HuH-7 (cell line): Measurements from ENCODE around the gene MAEA.
"Not testable (repeated sequence)": the region's sequence is repeated elsewhere in the genome, so short reads cannot be mapped to it uniquely, and the experiment has no call there.

Experiments
- DNase-seq: peaks from one replicate; pipeline ENCODE4 v3.0.0; 2011; ENCODE audit warnings: low spot score

The MAEA gene

DNA sequence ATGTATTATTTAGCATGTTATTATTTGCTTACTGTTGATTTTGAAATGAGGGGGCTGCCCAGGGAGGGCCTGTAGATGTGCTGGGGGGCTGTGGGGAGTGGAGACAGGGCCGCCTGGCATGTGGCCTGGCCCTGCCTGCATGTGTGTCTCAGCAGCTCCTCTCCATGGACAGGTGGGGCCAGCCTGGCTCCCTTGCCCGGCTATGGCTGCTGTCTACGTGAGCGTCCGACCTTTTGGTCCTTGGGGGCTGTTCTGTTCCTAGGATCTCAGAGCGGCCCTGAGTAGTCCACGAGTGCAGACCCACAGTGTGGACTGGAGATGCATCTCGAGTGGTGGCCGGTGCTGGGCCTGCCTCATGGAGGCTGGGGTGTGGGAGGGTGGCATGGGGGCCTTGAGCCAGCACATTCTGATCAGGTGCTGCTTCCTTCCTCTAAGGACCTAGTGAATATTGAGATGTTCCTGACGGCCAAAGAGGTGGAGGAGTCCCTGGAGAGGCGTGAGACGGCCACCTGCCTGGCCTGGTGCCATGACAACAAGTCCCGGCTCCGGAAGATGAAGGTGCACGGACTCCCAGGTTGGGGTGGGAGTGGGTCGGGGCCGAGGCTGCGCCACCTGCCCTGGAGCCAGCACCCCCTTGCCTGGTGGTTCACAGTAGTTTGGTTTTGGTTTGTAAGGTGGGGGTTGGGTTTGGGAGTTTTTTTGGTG lies 32.4 kb downstream of the MAEA start:
- DNase-seq = no peak

DNA sequence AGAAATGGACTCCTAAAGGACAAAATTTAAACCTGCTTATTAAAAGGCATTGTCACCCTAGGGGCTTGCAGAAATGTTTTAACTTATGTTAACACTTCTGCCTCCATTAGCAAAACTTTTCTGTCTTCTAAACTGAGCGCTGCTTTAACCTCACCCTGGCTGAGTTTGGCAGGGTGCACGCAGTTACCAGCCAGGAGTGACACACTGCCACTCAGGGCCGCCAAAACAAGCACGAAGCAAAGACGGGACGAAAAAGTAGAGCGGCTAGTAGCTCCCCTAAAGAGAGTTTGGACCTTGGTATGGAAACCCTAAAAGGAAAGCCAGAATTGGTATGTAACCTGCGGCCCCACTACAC lies 33.6 kb downstream of the MAEA start:
- no peak for DNase-seq

DNA sequence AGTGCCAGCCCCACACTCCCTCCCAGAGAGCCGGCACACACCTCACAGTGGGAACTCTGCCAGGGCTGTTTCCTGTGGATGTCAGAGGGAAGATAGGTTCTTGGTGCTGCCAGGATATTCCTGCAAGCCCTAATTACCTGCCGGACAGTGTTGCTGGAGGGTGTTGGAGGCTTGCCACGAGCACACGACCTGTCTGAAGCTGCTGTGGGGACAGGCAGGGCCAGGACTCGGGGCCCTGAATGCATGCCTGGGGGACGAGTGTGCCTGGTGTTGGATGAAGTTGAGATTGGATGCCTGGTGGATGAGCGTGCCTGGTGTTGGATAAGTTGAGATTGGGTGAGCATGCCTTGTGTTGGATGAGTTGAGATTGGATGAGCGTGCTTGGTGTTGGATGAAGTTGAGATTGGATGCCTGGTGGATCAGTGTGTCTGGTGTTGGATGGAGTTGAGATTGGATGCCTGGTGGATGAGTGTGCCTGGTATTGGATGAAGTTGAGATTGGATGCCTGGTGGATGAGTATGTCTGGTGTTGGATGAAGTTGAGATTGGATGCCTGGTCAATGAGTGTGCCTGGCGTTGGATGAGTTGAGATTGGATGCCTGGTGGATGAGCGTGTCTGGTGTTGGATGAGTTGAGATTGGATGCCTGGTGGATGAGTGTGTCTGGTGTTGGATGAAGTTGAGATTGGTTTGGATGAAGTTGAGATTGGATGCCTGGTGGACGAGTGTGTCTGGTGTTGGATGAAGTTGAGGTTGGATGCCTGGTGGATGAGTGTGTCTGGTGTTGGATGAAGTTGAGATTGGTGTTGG lies 34.1 kb downstream of the MAEA start:
- no peak for DNase-seq

DNA sequence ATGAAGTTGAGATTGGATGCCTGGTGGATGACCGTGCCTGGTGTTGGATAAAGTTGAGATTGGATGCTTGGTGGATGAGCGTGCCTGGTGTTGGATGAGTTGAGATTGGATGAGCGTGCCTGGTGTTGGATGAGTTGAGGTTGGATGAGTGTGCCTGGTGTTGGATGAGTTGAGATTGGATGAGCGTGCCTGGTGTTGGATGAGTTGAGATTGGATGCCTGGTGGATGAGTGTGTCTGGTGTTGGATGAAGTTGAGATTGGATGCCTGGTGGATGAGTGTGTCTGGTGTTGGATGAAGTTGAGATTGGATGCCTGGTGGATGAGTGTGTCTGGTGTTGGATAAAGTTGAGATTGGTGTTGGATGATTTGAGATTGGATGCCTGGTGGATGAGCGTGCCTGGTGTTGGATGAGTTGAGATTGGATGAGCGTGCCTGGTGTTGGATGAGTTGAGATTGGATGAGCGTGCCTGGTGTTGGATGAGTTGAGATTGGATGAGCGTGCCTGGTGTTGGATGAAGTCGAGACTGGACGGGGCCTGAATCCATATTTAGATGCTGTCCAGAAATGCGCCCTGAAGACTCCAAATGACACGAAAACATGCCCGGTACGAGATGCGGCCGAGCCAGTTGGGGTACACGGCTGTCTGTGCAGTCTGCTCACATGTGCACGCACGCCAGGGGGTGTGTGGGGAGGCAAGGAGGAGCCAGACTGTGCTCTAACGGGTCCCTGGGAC lies 34.9 kb downstream of the MAEA start:
- not testable (repeated sequence) for DNase-seq

DNA sequence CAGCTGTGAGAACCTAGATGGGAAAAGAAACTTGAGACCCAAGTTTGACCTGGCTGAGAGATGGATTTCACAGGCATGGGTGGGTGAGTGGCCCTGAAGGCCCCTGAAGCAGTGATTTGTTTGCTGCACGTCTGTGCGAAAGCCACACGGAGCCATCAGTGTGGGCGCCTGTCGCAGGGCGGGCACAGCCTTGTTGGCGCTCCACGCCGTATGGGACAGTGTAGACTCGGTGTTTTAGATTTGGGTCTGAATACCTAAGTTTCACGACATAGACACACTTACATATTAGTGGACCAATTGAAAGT lies 35.4 kb downstream of the MAEA start:
- no peak for DNase-seq

DNA sequence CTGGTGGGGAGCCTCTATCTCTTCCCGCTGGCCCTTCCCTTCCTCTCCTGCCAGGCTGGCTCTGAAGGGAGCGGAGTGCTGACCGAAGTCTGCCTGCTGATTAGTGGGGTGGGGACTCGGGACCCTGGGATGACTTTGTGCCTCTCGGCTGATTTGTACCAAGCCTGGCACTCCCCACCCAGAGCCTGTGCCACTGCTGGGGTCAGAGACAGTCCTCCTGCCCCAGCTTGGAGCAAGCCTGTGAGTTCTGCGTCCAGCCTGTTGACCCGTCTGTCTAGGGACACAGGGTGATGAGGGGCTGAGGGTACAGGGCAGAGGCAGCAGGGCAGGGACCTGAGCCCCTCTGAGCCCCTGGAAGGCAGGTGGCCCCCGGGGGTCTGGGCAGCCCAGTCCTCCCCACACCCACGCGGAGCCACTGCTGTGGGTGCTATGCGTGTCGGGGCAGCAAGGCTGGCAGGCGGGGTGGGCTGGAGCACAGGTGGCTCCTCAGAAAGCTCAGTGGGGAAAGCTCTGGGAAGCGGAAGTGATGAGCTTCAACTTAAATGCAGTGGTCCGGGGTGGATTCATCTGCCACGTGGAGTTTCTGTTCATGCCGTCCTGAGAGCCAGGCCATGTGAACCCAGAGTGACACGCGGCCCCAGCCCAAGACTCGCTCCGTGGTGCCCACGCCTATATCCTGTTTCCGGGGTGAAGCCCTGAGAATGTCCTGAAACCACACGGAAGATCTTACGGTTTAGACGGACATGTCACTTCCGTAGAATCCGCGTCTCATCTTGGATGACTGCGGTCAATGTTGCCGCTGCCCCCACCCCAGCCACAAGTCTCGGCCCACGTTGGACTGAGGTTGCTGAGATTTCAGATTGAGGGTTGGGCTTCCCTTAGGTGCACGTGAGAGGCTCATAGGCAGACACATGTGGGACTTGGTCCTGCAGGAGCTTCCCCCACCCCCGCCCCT lies 36.3 kb downstream of the MAEA start:
- DNase-seq = no peak

DNA sequence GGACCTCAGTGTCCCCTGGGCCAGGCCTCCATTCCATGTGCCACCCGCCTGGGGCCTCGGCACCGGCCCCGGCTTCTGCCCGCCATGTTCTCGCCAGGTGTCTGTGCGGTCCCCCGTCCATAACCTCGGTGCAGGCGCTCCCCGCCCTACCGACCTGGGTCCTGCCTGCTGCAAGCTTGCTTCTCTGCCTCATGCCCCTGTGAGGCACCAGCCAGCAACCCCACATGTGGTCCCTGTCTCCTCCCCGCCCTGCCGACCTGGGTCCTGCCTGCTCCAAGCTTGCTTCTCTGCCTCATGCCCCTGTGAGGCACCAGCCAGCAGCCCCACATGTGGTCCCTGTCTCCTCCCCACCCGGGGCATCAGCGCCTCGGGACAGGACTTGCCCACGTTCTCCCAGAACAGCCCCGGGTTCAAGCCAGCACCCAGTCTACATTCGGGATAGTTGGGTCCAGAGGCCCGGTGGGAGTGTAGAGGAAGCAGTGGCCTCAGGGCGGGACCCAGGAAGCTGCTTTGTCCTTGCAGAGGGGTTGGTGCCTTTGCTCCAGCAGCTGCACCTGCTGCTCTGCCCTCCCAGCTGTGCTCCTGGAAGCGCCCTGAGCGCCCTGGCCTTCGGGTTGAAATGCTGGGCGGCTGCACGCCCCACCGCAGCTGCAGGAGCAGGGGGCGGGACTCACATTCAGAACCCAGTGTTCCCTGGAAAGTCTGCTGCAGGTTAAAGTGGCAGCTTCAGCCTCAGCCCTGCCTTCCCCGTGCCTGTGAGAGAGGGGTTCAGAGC lies 37.2 kb downstream of the MAEA start:
- no peak for DNase-seq

DNA sequence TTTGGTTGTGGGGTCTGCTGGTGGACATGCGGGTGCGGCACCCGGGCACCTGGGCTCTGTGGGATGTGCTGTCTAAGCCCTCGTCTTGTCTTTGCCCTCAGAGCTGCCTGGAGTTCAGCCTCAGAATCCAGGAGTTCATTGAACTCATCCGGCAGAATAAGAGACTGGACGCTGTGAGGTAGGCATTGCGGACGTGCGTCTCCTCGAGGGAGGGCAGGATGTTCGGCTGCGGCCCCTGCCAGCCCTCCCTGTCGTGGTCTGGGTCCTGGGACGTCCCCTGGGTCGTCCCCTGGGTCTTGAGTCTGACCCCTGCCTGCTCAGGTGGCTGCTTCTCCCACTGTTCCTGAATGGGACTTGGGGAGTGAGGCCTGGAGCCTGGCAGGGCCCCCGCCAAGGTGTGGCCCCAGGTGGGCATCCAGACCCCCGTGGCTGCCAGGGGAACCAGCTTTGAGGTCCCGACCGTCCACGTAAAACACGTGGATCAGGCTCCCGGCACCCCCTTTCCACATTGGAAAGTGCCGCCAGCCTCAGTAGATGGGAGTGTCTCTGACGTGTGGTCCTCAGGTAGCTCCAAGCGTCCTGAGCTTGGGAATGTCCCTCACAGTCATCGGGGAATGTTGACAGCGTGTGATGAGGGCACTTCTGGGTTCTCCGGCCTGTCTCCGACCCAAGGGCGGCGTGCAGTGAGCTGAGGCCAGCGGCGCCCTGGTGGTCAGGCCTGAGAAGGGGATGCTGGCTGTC lies 38.0 kb downstream of the MAEA start:
- DNase-seq = no peak

DNA sequence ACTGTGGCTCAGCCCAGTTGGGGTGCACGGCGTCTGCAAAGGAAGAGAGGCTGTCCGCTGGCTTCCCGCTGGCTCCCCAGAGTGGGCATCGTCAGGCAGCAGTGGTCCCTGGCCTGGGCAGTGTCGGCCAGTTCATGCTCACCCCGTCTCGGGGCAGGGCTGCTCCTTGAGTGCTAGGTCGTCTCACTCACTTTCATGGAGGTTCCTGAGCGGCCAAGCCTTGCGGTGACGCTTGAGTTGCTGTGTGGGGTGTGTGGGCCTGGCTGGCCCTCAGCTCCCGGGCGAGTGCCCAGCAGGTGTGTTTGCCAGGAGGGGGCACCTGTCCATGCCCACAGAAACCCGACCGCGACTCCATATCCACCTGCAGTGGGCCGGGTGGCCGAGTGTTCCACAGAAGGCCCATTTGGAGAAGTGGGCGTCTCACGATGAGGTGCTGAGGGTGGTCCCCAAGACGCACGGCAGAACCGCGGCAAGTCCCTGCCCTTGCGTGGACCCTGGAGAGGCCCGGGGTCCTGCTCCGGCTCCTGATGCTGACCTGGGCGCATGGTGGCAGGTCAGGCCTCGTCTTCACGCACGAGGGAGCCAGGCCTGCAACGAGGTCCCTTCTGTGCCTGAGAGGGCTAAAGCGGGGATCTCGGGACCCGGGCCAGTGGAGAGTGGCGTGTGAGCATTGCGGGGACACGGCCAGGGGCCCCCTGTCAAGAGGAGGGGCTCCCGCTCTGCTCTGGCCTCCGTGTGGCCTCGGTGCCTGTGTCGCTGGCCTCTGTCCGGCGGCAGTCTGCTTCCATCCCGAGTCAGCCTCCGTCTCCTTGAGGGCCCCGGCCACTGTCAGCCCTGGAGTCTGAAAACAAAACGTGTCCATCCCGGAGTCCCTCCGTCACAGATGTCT lies 38.8 kb downstream of the MAEA start:
- DNase-seq = no peak

DNA sequence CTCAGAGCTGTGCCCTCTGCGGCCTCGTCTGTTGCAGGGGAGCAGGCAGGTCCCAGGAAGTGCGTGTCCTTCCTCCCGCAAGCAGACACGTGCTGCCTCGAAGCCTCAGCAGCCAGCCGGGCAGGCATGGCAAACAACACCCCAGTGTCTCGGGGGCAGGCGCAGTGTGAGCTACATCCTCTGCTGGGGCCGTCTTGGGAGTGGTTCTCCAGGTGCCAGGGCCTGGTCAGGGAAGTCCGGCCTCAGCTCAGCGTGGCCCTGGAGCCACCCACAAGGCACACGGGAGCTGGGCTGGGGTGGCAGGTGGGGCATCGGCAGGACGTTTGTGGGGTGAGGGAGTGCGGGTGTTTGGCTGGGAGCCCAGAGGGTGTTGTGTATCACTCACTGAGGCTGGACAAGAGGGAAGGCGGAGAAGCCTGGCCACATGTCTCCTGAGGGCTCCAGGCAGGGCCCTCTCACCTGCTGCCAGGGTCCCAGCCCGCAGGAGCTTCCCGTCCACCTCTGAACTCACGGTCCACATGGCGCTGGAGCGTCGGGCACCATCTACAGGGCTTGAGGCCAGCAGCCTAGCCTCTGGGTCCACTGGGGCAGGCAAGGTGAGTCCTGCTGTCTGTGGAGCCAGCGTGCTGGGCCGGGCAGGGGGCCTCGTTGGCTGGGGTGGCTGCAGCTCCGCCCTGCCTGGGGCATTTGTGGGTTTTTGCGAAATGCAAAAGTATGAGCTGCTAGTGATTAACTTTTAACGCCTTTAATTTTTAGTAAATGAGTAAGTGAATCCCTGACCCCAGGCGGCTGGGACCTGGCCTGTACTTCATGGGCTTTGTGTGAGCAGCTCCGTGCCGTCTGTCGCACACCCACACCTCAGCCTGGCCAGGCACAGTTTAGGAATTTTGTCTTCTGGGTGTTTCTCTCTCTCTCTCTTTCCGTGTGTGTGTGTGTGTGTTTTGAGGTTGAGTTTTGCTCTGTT lies 40.0 kb downstream of the MAEA start:
- DNase-seq = no peak

DNA sequence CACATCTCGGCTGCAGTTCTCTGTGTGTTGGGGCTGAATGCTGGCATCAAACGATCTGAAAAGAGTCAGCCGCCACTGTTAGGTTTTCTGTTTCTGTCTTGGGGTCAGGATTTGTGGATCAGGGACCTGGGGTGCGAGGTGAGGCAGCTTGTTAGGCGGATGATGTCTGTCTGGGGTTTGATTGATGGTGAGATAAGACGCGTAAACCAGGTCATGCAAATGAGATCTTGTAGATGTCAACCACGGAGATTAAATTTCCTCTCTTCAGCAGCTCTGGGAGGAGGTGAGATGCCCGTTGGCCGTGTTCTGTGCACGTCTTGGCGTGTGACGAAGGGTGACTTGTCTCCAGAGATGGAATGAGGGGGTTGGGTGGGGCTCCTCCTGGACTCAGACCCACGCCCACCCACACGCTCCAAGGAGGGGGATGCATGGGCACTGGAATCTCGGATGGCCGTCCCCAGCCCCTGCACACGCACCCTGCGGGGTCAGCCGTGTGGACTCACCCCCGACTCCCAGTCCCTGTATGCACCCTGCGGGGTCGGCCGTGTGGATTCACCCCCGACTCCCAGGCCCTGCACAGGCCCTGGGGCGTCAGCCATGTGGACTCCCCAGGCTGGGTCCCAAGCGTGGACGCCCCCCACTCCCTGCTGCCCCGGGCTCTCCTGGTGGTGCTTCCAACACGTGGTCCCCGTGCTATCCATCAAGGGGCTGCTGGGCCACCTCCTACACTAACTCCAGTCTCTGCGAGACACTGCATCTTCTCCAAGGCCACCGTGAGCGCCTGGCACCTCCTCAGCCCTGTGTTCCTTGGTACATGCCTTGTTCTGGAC lies 41.3 kb downstream of the MAEA start:
- DNase-seq = no peak

DNA sequence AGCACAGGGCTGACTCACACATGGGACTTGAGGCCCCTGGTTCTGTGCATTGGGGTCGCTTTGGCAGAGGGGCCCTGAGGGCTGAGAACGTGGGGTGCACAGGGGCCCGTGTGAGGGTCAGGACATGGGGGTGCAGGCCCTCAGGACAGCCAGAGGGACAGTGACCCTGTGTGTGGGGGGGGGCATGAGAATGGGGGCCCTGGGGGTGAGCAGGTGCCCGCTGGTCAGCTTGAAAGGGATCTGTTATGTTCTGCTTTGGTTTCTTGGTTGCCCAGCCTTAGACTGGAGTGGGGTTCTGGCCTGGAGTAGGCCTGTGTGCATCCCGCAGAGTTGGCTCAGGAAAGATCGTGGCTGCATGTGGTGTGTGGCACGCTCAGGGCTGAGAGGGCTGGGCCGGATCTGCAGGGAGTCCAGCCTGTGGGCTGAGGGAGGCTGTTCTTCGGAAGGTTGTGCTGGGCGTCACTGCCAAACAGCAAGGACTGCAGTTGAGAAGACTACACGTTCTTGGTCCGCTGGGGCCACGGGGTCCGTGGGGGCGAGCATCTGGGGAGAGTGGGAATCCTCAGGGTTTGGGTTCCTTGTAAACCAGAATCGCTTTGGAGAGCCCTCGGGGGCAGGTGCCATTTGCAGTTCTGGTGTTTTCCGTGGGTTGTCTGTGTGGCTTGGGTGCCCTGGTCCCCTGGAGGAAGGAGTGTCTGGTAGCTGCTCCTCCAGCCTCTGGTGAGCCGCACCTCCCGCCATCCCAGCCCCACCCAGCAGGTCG lies 42.1 kb downstream of the MAEA start:
- no peak for DNase-seq

DNA sequence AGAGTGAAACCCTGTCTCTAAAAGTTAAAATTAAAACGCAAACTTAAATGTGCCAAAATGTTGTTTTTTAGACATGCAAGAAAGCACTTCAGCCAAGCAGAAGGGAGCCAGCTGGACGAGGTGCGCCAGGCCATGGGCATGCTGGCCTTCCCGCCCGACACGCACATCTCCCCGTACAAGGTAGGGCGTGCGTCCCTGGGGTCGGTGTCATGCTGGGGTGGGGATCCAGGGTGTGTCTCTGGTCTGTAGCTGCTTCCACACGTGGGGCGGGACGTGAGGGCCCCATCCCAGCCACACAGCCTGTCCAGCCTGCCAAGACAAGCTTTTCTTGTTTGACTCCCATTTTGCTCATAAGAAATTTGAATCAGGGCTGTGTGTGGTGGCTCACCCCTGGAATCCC lies 43.0 kb downstream of the MAEA start:
- DNase-seq = no peak

DNA sequence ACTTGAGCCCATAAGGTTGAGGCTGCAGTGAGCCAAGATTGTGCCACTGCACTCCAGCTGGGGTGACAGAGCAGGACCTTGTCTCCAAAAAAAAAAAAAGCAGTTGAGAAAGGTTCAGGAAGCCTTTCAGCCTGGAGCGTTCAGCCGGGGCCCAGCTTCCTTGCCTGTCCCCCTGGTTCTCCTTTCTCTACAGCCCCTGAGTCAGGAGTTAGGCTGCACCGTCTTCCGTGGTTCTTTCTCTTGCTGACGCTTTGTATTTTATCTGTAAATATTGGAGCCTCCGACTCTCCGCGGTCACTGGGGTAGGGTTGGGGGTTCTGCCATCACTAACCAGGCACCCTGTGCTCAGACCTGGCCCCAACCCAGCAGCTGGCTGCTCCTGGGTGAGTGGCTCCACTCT lies 43.6 kb downstream of the MAEA start:
- DNase-seq = no peak

DNA sequence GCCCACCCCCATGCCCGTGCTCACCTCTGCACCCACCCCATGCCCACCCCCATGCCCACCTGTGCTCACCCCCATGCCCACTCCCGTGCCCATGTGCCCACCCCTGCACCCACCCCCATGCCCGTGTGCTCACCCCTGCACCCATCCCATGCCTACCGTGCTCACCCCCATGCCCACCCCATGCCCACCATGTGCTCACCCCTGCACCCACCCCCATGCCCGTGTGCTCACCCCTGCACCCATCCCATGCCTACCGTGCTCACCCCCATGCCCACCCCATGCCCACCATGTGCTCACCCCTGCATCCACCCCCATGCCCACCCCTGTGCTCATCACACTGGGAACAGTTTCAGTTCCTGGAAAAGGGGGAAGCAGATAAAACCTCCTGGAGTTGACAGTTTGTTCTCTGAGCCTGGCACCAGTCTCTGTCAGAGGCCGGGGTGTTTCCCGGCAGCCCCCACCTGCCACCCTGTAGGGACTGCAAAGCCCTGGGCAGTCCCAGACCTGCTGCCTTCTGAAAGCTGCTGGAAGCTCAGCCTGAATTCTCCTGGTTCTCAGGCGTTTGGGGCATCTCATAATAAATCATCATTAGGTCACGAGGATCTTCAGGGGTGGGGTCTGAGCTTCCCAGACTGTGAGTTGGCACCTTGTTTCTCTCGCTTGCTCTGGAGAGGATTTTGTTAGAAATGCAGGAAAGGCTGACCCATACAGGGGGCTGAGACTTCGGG lies 44.3 kb downstream of the MAEA start:
- not testable (repeated sequence) for DNase-seq

DNA sequence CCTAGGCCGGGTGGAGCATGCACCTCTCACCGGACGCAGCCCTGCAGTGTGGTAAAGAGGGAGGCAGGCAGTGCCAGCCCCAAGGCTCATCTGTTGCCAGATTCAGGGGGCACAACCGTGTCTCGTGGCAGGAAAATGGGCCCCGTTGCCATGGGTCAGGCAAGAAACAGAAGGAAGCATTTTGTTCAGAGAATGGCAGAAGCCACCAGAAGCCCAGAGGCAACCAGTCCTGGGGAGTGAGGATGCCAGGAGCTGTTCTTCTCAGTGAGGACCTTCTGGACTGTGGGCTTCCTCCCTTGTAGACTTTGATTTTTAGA lies 44.8 kb downstream of the MAEA start:
- no peak for DNase-seq
